HG02623 (cell line): ENCODE data around the gene NR2F6.

ENCODE experiments used
- ATAC-seq: cut with Tn5 transposase; IDR thresholded peaks from one replicate; pipeline ENCODE4 v1.9.1; 2021; ENCODE audit warnings: moderate library complexity; ENCODE audit not compliant: unreplicated experiment

NR2F6 gene

DNA sequence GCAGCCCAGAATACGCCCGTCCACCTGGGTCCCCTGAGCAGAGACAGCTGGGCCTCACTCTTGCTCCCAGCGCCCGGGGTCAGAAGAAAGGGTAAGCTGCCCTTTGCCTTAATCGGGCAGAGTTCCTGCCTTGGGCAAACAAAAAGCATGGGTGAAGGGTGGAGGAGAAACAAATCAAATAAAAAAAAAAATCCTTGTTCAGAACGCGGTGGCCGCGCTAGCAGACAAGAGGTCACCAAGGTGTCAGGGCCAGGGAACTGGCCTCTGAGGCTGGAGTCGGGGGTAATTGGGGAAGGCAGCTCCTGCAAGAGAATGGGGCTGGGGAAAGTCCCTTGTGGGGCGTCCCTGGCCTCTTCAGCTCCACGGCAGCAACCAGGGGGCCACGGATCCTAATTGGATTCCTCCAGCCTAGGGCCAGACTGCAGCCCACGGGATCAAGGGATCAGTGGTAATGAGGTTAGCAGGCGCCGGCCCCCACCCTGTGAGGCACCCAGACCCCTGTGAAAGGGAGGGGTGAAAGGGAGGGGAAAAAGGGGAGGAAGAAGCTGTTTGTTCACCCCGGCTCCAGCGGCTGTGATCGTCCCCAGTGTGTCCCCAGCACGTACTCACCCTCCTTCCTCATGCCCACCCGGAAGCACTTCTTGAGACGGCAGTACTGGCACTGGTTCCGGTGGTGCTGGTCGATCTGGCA lies 5.5 kb downstream of the NR2F6 start:
- ATAC-seq = no peak

DNA sequence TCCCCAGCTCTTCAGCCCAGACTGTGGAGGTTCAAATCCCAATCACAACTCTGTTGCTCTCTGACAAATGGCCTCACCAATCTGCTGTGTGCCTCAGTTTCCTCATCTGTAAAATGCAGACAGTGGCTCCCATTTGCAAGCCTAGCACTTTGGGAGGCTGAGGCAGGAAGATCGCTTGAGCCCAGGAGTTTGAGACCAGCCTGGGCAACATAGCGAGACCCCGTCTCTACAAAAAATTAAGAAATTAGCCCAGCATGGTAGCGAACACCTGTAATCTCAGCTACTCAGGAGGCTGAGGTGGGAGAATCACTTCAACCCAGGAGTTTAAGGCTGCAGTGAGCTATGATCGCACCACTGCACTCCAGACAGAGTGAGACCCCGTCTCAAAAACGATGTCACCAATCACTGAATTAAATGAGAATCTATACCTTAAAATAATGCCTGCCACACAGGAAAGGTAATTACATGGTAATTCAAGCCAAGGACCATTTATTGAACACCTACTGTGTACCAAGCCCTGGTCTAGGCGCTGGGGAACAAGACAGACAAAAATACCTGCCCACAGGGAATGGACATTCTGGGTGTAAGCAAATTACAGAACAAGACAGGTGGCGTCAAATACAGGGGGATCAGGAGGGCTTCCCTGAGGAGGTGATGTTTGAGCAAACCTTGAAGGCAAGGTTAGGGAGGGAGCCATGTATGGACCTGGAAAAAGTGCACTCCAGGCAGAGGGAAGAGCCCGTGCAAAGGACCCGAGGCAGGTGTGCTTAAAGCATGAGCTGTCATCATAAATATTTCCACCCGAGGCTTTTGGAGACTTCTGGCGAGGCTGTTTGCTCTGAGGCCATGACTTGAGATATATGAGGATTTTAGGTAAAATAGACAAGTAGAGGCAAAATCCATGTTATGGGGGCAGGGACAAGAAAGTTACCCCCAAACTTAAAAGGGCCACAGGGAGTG lies 7.7 kb downstream of the NR2F6 start:
- ATAC-seq = no peak

DNA sequence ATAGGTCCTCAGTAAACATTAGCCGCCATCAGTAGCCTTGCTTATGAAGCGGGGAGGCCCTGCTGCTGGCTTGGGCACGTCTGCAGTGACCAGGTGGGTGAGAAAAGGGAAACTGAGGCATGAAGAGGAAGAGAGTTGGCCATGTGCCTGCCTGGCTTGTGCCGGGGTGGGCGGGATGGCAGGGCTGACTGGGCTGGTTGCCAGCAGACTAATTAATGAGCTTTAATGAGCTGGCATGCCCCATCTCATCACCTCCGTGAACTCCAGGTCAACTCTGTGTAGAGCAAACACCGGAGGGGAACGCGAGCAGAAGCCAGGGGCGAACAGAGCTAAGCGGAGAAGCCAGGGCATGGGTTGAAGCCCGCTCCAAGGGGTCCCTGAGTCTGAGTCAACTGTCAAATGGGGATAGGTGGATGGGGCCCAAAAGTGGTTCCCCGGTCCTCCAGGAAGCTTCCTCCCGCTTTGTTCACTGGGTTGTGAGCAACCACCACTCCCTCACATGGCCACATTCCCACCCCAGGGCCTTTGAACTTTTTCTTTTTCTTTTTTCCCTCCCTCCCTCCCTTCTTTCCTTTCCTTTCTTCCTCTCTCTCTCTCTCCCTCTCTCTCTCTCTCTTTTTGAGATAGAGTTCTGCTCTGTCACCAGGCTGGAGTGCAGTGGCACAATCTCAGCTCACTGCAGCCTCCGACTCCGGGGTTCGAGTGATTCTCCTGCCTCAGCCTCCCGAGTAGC lies 8.7 kb downstream of the NR2F6 start:
- no peak for ATAC-seq

DNA sequence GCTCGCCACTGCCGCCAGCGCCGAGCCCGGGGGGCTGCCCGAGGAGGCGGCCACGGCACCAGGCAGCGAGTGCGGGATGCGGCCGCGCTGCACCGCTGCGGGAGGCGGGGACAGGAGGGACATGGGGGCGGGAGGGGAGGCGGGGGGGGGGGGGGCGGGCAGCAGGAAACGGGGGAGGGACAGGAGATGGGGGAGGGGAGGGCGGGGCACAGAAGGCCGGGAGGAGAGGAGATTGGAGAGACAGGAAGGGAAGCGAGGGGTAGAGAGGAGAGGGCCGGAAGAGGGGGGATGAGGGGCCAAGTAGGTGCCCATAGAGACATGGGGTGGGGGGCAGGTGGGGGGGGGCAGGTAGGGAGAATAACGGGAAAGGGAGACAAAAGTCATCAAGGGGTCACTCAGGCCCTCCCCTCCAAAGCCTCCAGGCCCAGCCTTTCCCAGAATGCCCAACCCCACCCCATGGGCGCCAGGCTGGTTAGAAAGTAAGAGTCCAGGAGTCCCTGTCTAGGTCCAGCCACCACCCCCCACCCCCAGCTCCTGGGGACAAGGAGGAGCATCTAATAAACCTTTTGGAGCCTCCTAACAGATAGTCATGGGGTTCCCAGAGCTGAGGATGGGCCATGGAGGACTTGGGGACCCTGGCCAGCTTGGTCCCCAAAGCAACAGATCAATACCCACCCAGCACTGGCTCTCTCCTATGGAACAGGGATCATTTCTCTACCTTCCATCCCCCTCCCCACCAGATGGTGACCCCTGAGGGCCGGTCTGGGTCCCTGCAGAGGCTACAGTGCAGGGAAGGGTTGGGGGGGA lies 9.5 kb downstream of the NR2F6 start:
- ATAC-seq = no peak

DNA sequence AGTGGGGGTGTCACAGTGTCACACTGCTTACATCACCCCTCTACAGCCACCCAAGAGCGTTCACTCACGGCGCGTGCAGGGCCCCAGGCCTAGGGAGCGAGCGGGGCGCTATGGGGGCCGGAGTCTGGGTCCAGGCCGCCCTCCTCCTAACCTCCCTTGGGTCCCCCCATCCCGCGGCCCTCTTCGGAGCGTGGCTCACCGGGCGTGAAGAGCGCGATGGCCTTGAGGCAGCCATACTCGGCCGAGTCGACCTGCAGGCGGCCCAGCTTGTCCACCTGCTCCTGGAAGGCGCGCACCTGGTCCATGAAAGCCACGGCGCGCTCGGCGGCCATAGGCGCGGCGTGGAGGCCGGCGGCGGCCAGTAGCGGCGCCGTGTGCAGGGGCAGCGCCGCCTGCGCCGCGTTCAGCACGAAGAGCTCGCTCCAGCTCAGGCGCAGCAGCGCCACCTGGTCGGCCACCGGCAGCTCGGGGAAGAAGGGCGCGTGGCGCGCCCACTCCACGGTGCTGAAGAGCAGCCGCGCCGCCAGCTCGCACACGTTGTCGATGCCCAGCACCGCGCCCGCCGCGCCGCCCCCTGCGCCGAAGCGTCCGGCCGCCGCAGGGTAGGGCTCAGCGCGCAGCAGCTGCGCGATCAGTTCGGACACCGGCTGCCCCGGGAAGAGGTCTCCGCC lies 10.3 kb downstream of the NR2F6 start:
- ATAC-seq = no peak

DNA sequence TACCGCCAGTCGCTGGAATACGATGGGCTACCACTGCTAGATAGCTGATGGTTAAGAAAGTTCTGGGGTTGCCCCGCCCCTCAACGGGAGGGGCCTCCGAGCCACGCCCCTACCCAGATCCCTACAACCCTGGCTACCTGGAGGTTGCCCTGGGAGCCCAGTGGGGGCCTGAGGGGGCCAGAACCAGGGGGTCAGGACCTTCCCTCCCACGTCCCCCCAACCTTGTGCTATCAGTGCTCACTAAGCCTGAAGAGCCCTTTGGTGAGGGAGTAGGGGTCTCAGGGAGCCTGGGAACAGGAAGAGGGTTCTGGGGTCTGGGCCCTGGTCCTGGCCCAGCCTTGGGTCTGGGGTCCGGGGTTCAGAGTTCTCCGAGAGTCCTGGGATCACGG lies 10.8 kb downstream of the NR2F6 start:
- ATAC-seq = no peak

DNA sequence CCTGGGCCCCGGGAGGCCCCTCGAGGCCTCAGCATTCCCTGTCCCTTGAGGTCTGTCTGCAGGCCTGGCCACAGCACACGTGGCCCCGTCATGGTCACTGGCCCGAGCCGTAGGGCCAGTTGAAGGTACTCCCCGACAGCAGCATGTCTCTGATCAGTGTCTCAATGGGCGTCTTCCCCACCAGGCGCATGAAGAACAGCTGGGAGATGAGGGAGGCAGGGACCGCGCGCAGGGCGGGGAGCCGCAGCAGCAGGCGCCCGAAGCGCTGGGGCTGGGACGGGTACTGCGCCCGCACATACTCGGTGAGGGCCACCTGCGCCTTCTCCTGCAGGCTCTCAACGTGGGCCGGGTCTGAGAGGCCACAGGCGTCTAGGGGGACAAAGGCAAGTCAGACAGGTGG lies 13.5 kb downstream of the NR2F6 start:
- no peak for ATAC-seq

DNA sequence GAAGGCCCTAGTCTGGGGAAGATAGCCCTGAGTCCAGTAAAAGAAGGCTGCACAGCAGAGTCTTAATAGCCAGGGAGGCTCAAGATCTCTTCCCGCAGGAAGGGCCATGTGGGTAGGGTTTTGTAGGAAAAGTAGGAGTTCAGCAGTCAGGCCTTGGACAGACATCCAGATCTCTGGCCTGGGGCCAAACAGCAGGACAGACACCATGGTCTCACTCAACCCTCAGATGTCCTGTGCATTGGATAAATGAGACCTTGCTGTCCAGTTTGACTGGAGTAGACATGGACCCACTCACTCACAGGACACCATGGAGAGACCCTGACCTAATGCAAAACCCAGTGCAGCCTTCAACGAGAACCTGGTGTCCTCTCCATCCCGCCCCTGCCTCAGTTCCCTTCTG lies 15.8 kb downstream of the NR2F6 start:
- ATAC-seq = no peak

DNA sequence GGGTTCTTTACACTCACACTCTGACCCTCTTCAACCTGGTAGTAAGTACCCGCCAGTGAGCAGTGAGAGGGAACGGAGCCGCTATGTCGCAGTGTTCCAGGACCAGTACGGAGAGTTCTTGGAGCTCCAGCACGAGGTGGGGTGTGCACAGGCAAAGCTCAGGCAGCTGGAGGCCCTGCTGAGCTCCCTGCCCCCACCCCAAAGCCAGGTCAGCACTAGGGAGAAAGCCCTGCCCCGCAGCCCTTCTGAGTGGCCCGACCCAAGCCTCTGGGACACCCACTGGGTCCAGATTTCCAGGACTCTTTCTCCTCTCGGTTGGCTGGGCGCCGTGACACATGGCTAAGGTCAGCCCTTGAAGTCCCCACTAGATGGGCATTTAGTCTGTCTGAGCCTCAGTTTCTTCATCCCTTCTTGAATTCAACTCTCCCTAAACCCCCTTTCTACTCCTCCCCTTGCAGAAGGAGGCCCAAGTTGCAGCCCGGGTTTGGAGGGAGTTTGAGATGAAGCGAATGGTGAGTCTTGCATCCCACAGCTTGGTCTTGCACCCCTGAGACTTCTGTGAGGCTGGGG lies 17.8 kb downstream of the NR2F6 start:
- ATAC-seq = no peak

DNA sequence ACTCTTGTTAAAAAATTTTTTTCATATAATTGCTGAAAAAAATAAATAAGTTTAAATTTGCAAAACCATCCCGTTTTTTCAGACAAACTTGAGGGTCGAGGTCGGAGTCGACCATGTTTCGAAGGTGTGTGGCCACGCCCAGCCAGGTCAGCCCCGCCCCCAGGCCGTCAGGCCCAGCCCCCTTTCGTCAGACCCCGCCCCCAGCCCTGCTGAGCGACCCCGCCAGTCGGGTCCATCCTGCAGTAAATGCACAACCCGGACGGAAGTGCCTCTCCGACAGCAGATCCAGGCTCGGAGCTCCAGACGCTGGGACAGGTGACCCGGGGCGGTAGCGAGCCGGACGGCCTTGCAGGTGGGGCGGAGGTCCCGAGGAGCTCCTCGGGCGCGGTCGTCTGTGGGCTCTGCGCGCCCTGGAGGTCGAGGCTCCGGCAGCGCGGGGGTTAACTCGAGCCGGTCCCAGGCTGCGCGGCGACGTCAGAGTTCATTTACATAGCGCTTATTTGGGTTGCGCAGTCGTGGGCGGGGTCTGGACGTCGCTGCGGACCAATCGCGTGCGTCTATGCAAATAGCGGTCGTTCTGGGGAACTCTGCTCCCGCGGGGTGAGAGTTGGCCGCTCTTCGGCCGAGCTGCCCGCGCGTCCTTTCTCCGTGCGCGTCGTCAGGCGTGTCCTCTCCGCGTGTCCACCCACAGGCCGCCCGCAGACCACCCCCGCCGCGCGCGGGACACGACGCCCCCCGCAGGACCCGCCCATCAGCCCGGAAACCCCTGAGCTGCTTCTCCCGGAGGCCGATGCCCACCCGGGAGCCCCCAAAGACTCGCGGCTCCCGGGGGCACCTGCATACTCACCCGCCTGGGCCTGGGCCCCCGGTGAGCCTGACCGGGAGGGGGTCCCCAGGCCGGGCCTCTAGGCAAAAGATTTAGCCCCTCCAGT lies 19.5 kb downstream of the NR2F6 start, which contains the start of gene OCEL1:
TSS of gene OCEL1 (plus strand) at position 225 of the 932 bp plus-strand sequence. CDS start at position 247, 22 bp downstream.
- peak; percentile 85 for ATAC-seq

DNA sequence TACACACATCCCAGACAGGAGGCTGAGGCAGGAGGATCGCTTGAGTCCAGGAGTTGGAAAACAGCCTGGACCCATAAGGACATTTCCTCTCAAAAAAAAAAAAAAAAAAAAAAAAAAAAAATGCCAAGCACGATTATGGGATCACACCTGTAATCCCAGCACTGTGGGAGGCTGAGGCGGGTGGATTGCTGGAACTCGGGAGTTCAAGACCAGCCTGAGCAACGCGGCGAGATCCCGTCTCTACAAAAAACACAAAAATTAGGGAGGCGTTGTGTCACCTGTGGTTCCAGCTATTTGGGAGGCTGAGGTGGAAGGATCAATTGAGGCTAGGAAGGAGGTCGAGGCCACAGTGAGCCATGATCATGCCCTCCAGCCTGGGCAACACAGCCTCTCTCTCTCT lies 20.7 kb downstream of the NR2F6 start:
- no peak for ATAC-seq

DNA sequence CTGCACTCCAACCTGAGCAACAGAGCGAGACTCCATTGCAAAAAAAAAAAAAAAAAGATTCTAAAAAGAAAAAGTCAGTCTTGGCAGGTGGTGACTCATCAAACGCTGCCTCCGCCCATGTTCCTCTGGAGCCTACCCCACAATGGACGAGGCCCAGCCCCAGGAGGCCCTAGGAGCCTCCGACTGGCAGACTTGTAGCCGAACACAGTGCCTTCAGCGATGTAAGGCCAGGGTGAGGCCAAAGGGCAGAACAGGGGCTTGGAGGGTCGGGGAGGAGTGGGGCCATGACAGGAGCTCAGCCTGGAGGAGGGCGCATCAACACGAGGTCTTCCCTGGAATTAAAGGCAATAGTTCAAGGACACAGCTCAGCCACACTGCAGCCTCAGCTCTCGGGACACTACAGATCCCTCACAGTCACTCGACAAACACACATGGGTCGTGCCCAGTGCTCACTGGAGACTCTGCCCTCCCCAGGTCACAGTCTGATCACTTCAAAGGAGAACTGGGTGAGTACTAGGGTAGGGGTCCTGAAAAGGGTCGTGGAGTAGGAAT lies 25.4 kb downstream of the NR2F6 start:
- no peak for ATAC-seq

DNA sequence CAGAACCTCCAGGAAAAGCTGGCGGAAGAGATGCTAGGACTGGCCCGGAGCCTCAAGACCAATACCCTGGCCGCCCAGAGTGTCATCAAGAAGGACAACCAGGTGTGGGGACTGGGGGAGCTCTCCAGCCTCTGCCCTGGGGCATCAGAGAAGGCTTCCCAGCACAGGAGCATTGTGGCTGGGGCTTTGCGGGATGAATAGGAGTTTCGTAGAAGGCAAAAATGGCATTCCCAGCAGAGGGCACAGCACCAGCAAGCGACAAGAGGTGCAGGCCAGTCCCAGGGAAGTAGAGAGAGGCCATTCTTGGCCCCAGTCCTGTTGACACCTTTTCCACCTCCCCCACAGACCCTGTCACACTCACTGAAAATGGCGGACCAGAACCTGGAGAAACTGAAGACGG lies 26.4 kb downstream of the NR2F6 start:
- no peak for ATAC-seq

DNA sequence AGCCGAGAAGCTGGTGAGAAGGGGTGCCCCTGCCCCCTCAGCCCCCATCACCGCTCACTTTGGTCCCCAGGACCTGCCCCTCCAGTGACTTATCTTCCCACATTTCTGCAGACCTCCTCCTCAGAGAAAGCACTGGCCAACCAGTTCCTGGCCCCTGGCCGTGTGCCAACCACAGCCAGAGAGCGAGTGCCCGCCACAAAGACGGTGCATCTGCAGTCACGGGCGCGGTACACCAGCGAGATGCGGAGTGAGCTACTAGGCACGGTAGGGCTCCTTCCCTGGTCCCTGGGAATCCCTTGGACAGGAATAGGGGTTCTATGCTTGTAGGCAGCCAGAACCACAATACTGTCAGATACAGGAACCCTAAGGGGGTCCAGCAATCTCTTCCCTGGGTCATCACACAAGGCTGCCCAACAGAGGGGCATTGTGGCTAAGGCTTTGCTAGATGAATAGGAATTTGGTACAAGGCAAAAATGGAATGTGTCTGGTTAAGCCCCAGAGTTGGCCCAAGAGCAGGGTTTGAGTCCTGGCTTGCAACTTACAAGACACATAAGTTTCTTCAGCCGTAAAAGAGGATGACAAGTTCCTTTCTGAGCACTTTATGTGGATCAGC lies 29.6 kb downstream of the NR2F6 start:
- no peak for ATAC-seq

DNA sequence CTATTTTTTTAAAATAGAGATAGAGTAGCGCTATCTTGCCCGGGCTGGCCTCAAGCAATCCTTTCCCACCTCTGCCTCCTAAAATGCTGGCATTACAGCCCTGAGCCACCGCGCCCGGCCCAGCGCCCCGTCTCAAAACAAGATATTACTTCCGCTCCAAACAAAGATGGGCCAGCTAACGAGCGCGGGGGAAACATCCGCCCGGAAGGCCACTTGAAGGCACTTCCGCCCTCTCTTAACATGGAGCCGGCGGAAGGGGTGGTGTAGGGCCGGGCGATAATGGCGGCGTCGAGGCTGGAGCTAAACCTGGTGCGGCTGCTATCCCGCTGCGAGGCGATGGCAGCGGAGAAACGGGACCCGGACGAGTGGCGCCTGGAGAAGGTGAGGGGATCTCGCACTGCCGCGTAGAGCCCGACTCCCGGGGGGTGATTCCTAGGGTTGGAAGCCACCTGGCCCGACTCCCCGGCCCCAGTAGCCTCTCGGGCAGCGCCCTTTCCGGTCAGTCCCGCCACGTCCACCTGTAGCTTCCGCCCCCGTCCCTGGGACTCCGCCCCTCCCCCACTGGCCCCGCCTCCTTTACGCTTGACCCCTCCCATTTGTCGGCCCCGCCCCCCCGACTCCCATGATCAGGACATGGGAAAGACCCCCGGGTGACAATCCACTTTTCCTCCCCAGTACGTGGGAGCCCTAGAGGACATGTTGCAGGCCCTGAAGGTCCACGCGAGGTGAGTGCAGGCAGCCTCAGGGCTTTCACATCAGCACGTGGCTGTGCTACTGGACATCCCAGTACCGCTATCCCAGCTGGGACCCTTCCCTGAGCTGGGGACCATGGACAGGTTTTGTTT lies 30.4 kb downstream of the NR2F6 start, which contains the start of gene USE1:
TSS of gene USE1 (plus strand) at position 231 of the 845 bp plus-strand sequence. CDS start at position 280, 49 bp downstream.
- peak; percentile 67 for ATAC-seq

DNA sequence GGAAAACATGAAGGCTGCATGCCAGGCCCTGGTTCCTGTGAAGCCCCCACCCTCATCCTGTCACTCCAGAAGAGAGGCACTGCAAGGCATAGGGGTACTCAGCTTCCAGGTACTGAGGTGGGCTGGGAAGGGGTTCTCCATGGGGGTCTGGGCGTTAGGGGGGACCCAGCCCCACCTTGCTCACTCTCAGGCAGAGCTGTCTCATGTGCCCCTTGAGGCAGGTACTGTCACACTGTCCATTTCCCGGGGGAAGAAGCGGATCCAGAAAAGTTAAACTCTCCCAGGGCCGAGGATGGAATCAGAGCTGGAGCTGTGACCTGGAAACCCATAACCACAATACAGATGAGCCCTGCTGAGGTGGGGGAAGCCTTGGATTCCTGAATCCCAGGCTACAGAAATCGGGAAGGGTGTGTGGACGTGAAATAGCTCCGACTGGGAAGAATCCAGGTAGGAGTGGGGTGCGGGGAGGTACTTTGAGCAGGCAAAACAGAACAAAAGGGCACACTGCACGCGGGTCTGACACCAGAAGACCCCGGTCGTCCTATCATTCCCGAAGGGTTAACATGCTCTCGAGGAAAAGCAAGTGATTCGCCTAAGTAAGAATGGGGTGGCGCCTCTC lies 31.1 kb downstream of the NR2F6 start:
- ATAC-seq = no peak
